HCT116 (cell line): ENCODE measurements around the gene STAB1. TPM values are rescaled to one million over a fixed set of nuclear protein-coding genes. Genes with fewer than 3 reads are reported as not detected.

Experiments
- ATAC-seq: fragments of 200-7000 bp; cut with Tn5 transposase; 2 replicates; pipeline ENCODE4 v1.9.1; 2020; ENCODE audit warnings: mild to moderate bottlenecking, moderate library complexity
- BruUV-seq: library from RNA; stranded (reverse); fragments of 400-500 nt; replicated peaks from 2 replicates; lab custom pipeline; 2021; lab: Mats Ljungman, UMichigan
- CTCF ChIA-PET: fragments of 300-600 bp; sonication (Branson Sonifier 250); formaldehyde crosslinking; loops from one replicate; lab custom pipeline; 2021; ENCODE audit warnings: antibody characterized with exemption; lab: Charles Lee
- POLR2A ChIA-PET: fragments of 300-600, 350-600 bp; sonication (Branson Sonifier 250); formaldehyde crosslinking; loops from one replicate; lab custom pipeline; 2021; ENCODE audit warnings: antibody characterized with exemption; lab: Charles Lee
- RAD21 ChIA-PET, 2 experiments: fragments of 300-600 bp; sonication (Branson Sonifier 250); formaldehyde crosslinking; loops; one replicate each; lab custom pipeline; 2023; ENCODE audit warnings: low total read pairs in 2 of 2; ENCODE audit not compliant: uncharacterized antibody in 2 of 2, unreplicated experiment in 2 of 2, low non-redundant PET in 1 of 2; lab: Charles Lee
- DNase-seq: peaks from one replicate; pipeline ENCODE4 v3.0.0-alpha.2; 2010; ENCODE audit warnings: low read depth, low spot score
- H2AFZ ChIP-seq: fragments of 200-600 bp; shearing (Covaris generic), sonication (generic); 2 replicates; pipeline ENCODE4 v1.6.1; 2017; ENCODE audit warnings: low read depth, mixed run types, mixed read lengths, antibody characterized with exemption, low read length; ENCODE audit not compliant: poor library complexity, severe bottlenecking
- H3K27ac ChIP-seq: 2 replicates; pipeline ENCODE4 v1.5.1; 2012; ENCODE audit warnings: low read depth, low read length
- H3K27me3 ChIP-seq: fragments of 200-600 bp; sonication (generic); 2 replicates; pipeline ENCODE4 v1.6.1; 2016; ENCODE audit warnings: mixed run types, low read length, mixed read lengths; ENCODE audit not compliant: insufficient read depth
- H3K36me3 ChIP-seq, 2 experiments: fragments of 200-500 bp in 1 of 2; fragments of 200-600 bp in 1 of 2; sonication (Bioruptor generic) in 1 of 2; sonication (generic) in 1 of 2; 2 replicates each; pipeline versions ENCODE4 v1.5.1 to v1.6.1; 2014 to 2016; ENCODE audit warnings: low read length in 2 of 2, inconsistent platforms in 1 of 2, mixed read lengths in 1 of 2, mixed run types in 1 of 2; ENCODE audit not compliant: insufficient read depth in 2 of 2, control insufficient read depth in 1 of 2
- H3K4me1 ChIP-seq, 2 experiments: fragments of 200-600 bp in 1 of 2; sonication (generic) in 1 of 2; 2 replicates each; pipeline versions ENCODE4 v1.5.1 to v1.6.1; 2012 to 2017; ENCODE audit warnings: low read length in 2 of 2, inconsistent platforms in 1 of 2, mild to moderate bottlenecking in 1 of 2, mixed read lengths in 1 of 2, mixed run types in 1 of 2, moderate library complexity in 1 of 2; ENCODE audit not compliant: insufficient read depth in 2 of 2, control insufficient read depth in 1 of 2
- H3K4me2 ChIP-seq: fragments of 200-600 bp; sonication (generic); 2 replicates; pipeline ENCODE4 v1.6.1; 2017; ENCODE audit warnings: mixed run types, low read length, mixed read lengths
- H3K4me3 ChIP-seq, 2 experiments: fragments of 200-600 bp in 1 of 2; sonication (generic) in 1 of 2; replicated peaks in 1 of 2; 2 replicates each; pipeline ENCODE4 v1.5.1; 2011 to 2016; ENCODE audit warnings: low read length in 2 of 2, control low read depth in 1 of 2, low read depth in 1 of 2, mild to moderate bottlenecking in 1 of 2, mixed read lengths in 1 of 2, mixed run types in 1 of 2
- H3K79me2 ChIP-seq: fragments of 200-600 bp; sonication (generic); 2 replicates; pipeline ENCODE4 v1.6.1; 2017; ENCODE audit warnings: mild to moderate bottlenecking, mixed run types, low read length, moderate library complexity, mixed read lengths; ENCODE audit not compliant: insufficient read depth
- H3K9ac ChIP-seq: fragments of 200-600 bp; sonication (generic); 2 replicates; pipeline ENCODE4 v1.6.1; 2016; ENCODE audit warnings: low read length, mixed read lengths
- H3K9me2 ChIP-seq: fragments of 200-600 bp; sonication (generic), shearing (Covaris generic); 2 replicates; pipeline ENCODE4 v1.6.1; 2017; ENCODE audit warnings: mixed run types, mild to moderate bottlenecking, moderate library complexity; ENCODE audit not compliant: insufficient read depth
- H3K9me3 ChIP-seq, 2 experiments: fragments of 200-500 bp in 1 of 2; fragments of 200-600 bp in 1 of 2; sonication (Bioruptor generic) in 1 of 2; sonication (generic) in 1 of 2; 2 replicates each; pipeline ENCODE4 v1.6.1; 2014 to 2017; ENCODE audit warnings: low read length in 2 of 2, mixed read lengths in 2 of 2, inconsistent platforms in 1 of 2, low read depth in 1 of 2, mild to moderate bottlenecking in 1 of 2, mixed run types in 1 of 2, moderate library complexity in 1 of 2; ENCODE audit not compliant: control insufficient read depth in 1 of 2, insufficient read depth in 1 of 2
- H4K20me1 ChIP-seq: fragments of 200-600 bp; sonication (generic), shearing (Covaris generic); 2 replicates; pipeline ENCODE4 v1.6.1; 2017; ENCODE audit warnings: mixed run types, mild to moderate bottlenecking, moderate library complexity; ENCODE audit not compliant: insufficient read depth
- EGR1 ChIP-seq: IDR thresholded peaks from 2 replicates; pipeline ENCODE4 v1.6.1; 2012; ENCODE audit warnings: low read depth
- EZH2 ChIP-seq: fragments of 200-600 bp; sonication (generic); IDR thresholded peaks from 2 replicates; pipeline ENCODE4 v1.6.1; 2017; ENCODE audit warnings: antibody characterized with exemption, mixed run types
- EZH2phosphoT487 ChIP-seq: fragments of 200-600 bp; IDR thresholded peaks from 2 replicates; pipeline ENCODE4 v1.6.1; 2018; ENCODE audit warnings: antibody characterized with exemption, borderline replicate concordance
- POLR2AphosphoS5 ChIP-seq: IDR thresholded peaks from 2 replicates; pipeline ENCODE4 v1.6.1; 2011; ENCODE audit warnings: mild to moderate bottlenecking, low read depth, low read length, moderate library complexity
- SIN3A ChIP-seq: IDR thresholded peaks from 2 replicates; pipeline ENCODE4 v1.6.1; 2012; ENCODE audit warnings: low read depth
- SRF ChIP-seq: IDR thresholded peaks from 2 replicates; pipeline ENCODE4 v1.6.1; 2012; ENCODE audit warnings: low read depth
- TCF7L2 ChIP-seq: IDR thresholded peaks from 2 replicates; pipeline ENCODE4 v1.7.0; 2011; ENCODE audit warnings: borderline replicate concordance, inconsistent platforms; ENCODE audit not compliant: insufficient read depth, insufficient read length; ENCODE audit errors: extremely low read depth
- ZFX ChIP-seq: fragments of 450-650 bp; IDR thresholded peaks from 2 replicates; pipeline ENCODE4 v1.6.1; 2017
- ZNF274 ChIP-seq: fragments of 200-500 bp; sonication (Bioruptor generic); IDR thresholded peaks from 2 replicates; pipeline ENCODE4 v1.6.1; 2014; ENCODE audit warnings: mild to moderate bottlenecking, low read depth, low read length, inconsistent platforms
- intact Hi-C: fragments of 100-400 bp; cut with micrococcal nuclease; formaldehyde crosslinking; loops from 2 replicates; pipeline ENCODE4 v1.10.0; 2022
- total RNA-seq: library from RNA; stranded (reverse); gene quantifications from one replicate; pipeline ENCODE4 v1.2.1, GENCODE V29; 2021; ENCODE audit not compliant: unreplicated experiment
- TF ChIP-seq, protein P1 (sequence below), 3 experiments: fragments of 200-600 bp in 1 of 3; sonication (generic) in 1 of 3; IDR thresholded peaks in 2 of 3; conservative IDR thresholded peaks in 1 of 3; 2 replicates each; pipeline ENCODE4 v1.5.1; 2012 to 2017; ENCODE audit warnings: low read depth in 2 of 3, low read length in 2 of 3, antibody characterized with exemption in 1 of 3, borderline replicate concordance in 1 of 3, control low read depth in 1 of 3, mild to moderate bottlenecking in 1 of 3, mixed read lengths in 1 of 3, mixed run types in 1 of 3, moderate library complexity in 1 of 3; ENCODE audit not compliant: insufficient read depth in 1 of 3
- TF ChIP-seq, protein P2 (sequence below): IDR thresholded peaks from 2 replicates; pipeline ENCODE4 v1.6.1; 2012; ENCODE audit warnings: low read depth
- TF ChIP-seq, protein P3 (sequence below): IDR thresholded peaks from 2 replicates; pipeline ENCODE4 v1.6.1; 2012
- TF ChIP-seq, protein P4 (sequence below): IDR thresholded peaks from 2 replicates; pipeline ENCODE4 v1.6.1; 2011; ENCODE audit warnings: mild to moderate bottlenecking, low read length, moderate library complexity; ENCODE audit not compliant: insufficient replicate concordance; ENCODE audit errors: extremely low read depth

The STAB1 gene
- total RNA-seq, 1 experiment from 2014 or later = 0.44 TPM

DNA sequence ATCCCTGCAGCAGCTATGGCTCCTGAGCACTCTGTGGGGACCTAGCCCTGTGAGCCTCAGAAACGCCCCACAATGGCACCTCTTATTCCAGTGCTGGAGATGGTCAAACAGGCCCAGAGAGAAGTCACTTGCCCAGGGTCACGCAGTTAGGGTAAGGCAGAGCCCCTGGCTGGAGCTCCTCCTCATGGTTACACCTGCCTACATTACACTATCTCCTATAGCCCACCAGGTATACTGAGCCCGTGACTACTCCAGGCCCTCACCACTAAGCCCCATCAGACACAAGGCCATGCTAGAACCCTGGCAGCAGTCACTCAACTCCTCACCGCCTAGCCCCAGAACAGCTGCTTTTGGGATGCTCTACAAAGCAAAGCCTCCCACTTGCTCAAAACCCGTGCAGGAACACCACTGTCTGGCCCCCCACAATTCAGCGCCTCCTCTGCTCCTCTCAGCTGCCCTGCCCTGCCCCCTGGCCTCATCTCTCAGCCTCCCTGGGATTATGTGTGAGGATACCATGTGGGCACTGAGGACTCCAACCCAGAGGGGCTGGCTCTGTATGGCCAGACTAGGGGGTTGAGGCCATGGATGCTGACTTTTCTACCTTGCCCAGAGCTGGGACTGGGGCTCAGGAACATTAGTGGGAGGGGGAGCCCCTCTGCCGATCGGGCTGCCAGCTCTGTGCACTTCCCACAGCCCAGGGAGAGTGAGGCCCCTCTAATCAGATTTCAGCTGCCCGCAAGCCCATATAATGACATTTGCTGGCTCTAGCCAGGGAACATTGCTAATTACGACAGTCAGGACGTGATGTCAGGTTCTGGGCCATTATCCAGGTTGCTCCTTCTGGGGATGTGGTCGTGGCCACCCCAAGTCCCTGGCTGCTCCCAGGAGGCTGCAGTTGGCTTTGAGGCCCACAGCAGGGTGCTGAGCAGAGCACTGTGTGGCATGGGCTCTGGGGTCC lies 34.5 kb downstream of the STAB1 start:
- ATAC-seq (no peak), DNase-seq (no peak)
- H3K4me3 ChIP-seq = no peak overlapping the region
- no peaks in the 10 kb centered on the region for H3K9me2 ChIP-seq
- H3K4me2 ChIP-seq = no peak overlapping the region
- CTCF ChIA-PET = no interaction called here
- H3K4me1 ChIP-seq = peaks cover 7 to 26% of the 10 kb centered on the region in 2 experiments; a peak in 3 of 4 replicates
- intact Hi-C loops = no loop called here
- RAD21 ChIA-PET = no interaction called here
- POLR2A ChIA-PET = no interaction called here
- peaks cover 29% of the 10 kb centered on the region for H3K79me2 ChIP-seq
- no peaks in the 10 kb centered on the region for H4K20me1 ChIP-seq
- BruUV-seq = no TSS peak
- no peaks in the 10 kb centered on the region for H3K27me3 ChIP-seq
- no peak overlapping the region for H3K27ac ChIP-seq
- H3K36me3 ChIP-seq = peaks cover 11 to 17% of the 10 kb centered on the region in 2 experiments
- TF ChIP-seq, protein P1, sequence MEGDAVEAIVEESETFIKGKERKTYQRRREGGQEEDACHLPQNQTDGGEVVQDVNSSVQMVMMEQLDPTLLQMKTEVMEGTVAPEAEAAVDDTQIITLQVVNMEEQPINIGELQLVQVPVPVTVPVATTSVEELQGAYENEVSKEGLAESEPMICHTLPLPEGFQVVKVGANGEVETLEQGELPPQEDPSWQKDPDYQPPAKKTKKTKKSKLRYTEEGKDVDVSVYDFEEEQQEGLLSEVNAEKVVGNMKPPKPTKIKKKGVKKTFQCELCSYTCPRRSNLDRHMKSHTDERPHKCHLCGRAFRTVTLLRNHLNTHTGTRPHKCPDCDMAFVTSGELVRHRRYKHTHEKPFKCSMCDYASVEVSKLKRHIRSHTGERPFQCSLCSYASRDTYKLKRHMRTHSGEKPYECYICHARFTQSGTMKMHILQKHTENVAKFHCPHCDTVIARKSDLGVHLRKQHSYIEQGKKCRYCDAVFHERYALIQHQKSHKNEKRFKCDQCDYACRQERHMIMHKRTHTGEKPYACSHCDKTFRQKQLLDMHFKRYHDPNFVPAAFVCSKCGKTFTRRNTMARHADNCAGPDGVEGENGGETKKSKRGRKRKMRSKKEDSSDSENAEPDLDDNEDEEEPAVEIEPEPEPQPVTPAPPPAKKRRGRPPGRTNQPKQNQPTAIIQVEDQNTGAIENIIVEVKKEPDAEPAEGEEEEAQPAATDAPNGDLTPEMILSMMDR (IDR thresholded peaks at IDR 0.05 in 2 of 3, conservative IDR thresholded peaks at IDR 0.05 in 1 of 3; ENCODE audit: borderline replicate concordance in 1 of 3, insufficient read depth in 1 of 3, low read depth in 2 of 3, low read length in 2 of 3) = no peak
- TF ChIP-seq POLR2AphosphoS5 (no peak; the same call in 1 of the 2 replicates), SRF (no peak), SIN3A (no peak), TCF7L2 (no peak), ZFX (no peak), EZH2 (no peak), ZNF274 (no peak), EZH2phosphoT487 (no peak), EGR1 (no peak)
- TF ChIP-seq, protein P2, sequence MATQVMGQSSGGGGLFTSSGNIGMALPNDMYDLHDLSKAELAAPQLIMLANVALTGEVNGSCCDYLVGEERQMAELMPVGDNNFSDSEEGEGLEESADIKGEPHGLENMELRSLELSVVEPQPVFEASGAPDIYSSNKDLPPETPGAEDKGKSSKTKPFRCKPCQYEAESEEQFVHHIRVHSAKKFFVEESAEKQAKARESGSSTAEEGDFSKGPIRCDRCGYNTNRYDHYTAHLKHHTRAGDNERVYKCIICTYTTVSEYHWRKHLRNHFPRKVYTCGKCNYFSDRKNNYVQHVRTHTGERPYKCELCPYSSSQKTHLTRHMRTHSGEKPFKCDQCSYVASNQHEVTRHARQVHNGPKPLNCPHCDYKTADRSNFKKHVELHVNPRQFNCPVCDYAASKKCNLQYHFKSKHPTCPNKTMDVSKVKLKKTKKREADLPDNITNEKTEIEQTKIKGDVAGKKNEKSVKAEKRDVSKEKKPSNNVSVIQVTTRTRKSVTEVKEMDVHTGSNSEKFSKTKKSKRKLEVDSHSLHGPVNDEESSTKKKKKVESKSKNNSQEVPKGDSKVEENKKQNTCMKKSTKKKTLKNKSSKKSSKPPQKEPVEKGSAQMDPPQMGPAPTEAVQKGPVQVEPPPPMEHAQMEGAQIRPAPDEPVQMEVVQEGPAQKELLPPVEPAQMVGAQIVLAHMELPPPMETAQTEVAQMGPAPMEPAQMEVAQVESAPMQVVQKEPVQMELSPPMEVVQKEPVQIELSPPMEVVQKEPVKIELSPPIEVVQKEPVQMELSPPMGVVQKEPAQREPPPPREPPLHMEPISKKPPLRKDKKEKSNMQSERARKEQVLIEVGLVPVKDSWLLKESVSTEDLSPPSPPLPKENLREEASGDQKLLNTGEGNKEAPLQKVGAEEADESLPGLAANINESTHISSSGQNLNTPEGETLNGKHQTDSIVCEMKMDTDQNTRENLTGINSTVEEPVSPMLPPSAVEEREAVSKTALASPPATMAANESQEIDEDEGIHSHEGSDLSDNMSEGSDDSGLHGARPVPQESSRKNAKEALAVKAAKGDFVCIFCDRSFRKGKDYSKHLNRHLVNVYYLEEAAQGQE = no peak
- TF ChIP-seq, protein P3, sequence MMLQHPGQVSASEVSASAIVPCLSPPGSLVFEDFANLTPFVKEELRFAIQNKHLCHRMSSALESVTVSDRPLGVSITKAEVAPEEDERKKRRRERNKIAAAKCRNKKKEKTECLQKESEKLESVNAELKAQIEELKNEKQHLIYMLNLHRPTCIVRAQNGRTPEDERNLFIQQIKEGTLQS = no peak
- TF ChIP-seq, protein P4, sequence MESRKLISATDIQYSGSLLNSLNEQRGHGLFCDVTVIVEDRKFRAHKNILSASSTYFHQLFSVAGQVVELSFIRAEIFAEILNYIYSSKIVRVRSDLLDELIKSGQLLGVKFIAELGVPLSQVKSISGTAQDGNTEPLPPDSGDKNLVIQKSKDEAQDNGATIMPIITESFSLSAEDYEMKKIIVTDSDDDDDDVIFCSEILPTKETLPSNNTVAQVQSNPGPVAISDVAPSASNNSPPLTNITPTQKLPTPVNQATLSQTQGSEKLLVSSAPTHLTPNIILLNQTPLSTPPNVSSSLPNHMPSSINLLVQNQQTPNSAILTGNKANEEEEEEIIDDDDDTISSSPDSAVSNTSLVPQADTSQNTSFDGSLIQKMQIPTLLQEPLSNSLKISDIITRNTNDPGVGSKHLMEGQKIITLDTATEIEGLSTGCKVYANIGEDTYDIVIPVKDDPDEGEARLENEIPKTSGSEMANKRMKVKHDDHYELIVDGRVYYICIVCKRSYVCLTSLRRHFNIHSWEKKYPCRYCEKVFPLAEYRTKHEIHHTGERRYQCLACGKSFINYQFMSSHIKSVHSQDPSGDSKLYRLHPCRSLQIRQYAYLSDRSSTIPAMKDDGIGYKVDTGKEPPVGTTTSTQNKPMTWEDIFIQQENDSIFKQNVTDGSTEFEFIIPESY = no peak
- no peak overlapping the region for H2AFZ ChIP-seq
- H3K9ac ChIP-seq = no peak overlapping the region
- H3K9me3 ChIP-seq = no peaks in the 10 kb centered on the region
